NCI-H2227 treated with DMSO at 0.1 percent for 48 hours (cell line): ENCODE data around the gene CCR7.

Experiments used
- DNase-seq: peaks from one replicate; lab custom pipeline; 2025; lab: John Stamatoyannopoulos, UW

Gene CCR7

DNA sequence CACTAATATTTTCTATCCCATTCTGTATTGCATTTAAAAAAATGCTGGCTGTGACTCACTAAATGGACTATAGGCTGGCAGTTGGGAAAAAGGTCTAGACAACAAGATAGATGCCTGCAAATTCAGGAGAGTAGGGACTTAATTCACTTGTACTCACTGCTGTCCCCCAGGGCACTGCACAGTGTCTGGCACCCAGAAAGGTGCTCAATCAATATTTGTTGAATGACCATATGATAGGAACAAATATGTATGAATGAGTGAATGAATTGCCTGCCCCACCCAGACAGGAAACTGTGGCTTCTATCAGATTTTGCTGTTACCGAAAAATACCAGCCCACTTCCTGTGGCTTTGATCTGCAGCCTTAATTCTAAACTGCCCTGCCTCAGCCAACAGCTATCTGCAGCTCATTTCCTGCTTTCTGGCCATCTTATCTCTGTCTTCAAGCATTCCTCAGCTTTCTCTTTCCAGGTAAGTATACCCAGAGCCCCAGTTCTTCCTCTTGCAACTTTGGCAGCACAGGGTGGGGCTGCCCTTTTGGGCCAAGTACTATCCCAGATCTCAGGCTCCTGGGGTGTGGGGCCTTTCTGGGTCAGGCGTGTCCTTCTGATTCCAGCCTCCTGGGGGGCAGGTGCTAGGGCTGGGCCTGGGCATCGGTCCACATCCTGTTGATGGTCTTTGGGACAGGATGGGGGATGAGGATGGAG, 48.5 kb downstream of the CCR7 start:
- DNase-seq = no peak

DNA sequence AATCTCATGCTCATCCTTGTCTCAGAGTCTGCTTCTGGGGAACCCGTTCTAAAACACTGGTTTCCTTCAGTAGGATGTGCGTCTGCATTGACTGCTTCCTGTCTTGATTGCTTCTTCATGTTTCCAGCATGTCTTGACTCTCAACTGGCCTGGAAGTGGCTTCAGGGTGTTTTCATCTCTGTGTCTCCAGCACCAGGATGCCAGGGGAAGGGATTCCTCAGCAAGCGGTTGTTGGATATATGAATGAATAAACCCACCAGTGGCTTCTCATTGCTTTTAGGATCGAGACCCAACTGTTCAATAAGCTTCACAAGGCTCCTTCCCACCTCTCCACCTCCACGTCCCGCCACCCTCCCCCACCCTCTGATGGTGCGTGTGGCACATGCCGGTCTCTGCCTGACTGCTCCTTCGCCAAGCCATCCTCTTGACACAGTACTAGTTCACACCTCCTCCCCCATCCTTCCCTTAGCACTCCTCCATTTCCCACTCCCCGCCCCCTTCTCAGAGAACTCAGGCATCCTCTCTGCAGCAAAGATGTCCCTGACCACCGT, 49.7 kb downstream of the CCR7 start:
- no peak for DNase-seq

DNA sequence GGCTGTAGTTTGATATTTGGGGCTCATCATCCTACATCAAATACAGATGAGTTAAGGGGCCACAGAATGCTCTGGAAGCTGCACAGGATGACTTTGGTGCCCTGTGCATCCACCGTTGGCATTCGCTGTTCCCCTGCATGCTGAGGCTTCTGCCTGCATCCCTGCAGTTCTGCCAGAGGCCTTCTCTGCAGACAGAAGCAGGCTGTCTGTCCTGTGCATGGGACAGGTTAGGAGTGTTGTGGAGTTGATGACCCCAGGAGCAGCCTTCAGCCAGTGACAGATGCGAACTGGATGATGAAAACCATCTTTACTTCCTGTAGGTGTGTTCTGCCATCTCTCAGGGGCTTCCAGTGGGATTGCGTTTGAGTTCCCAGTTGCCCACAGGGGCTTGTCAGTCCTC, 50.3 kb downstream of the CCR7 start:
- DNase-seq = no peak

DNA sequence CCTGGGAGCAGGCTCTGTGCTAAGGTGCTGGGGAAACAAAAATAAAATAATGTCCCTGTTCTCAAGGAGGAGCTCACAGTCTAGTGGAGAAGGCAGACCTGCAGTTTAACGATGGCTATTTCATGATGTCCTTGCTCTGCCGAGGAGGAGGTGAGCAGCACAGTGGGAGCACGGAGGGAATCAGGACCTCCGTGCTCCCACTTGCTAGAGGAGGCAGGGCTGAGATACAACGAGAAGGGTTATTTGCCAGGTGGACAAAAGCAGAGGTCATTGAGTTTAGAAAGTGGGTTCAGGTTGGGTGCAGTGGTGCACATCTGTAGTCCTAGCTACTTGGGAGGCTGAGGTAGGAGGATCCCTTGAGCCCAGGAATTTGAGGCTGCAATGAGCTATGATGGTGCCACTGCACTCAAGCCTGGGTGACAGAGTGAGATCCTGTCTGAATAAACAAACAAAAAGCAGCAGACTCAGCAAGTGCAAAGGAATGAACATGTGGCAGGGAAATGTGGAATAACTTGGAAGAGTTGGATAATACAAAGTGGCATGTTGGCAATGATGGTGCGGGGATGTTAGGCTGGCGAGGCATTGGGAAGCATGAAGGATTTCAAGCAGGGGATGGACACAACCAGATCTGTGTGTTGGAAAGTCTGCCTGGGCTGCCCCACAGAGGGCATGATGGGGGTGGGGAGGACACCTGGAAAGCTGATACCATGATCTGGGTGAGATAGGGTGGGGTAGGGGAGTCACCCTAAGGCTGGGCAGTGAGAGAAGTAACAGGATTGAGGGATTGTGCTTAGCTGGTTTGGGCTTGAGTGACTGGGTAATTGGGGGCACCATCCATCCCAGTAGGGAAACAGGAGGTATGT, 51.0 kb downstream of the CCR7 start:
- no peak for DNase-seq

DNA sequence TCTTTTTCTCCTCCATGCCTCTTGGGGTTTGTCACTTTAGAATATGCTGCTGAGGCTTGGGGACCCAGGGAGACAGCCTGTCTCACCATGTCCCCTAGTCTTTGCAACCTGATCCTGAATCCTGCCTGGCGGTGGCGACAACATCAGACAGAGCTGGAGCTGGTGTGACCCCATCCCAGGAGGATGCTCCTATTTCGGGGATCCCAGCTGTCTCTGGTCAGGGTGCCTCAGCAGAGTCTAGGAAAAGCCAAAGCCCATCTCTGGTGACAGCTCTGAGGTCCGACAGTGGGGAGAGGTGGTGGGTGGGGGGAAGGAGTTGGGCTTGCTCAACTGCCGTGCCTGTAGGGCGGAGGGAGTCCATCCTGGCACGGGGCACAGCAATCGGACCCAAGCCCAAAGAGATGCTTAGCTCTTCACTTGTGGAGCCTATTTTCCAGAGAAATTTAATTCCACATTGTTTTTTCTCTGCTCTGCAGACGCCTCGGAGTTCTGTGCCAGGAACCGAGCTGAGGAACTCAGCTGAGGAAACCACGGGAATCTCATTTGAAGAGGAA, 53.5 kb downstream of the CCR7 start:
- no peak for DNase-seq

DNA sequence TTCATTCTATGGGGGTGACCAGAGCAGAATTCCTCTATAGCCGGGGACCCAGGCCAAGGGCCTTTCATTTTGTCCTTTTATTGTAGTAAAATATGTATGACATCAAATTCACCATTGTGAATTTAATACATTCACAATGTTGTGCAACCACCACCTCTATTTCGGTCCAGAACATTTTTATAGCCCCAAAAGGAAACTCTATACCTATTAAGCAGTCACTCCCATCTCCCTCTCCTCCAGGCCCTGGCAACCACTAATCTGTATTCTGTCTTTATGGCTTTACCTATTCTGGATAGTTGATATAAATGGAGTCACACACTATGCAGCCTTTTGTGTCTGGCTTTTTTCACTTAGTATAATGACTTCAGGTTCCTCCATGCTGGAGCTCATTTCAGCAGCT, 54.1 kb downstream of the CCR7 start:
- no peak for DNase-seq

DNA sequence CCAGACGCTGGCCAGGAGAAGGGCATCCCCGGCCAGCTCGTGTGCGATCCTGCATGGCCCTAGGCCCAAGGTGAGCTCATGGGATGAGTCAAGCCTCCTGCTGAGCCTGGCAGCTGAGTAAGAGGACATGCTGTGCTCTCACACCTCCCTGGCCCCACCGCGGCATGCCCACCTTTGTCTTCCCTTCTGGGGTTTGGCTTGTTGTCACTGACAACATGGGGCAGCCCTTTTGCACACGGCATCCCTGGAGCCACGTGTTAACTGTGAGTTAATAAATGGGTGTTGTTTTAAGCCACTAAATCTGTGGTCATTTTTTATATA, 55.0 kb downstream of the CCR7 start:
- DNase-seq = no peak

DNA sequence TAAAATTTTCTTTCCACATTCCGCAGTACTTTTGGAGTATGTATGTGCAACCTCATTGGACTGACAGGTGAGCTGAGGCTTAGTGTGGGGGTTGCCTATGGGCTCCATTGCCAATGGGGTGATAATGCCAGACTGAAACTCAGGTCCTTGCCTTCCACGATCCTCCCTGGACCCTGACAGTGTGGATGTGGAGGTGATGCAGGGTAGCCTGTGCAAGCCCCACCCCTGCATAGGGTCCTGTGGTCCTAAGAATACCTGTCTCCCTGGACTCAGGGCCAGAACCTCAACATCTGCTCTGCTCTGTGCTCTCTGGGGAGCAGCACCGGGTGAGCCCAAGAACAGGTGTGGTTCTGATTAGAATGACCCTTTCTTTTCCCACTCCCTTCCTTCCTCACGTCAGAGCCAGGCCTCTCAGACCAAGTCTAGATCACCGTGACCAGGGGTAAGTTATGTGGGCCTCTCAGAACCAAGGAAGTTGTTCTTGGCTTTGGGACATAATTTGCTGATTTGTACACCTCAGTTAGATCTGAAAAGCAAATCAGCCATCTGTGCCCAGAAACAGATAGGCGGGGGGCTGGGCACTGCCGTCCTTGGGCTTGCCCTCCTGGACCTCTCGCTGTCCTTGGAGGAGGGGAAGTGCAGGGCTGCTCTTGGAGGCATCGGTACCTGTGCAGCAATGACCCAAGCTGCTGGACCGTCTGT, 55.5 kb downstream of the CCR7 start:
- DNase-seq = no peak

DNA sequence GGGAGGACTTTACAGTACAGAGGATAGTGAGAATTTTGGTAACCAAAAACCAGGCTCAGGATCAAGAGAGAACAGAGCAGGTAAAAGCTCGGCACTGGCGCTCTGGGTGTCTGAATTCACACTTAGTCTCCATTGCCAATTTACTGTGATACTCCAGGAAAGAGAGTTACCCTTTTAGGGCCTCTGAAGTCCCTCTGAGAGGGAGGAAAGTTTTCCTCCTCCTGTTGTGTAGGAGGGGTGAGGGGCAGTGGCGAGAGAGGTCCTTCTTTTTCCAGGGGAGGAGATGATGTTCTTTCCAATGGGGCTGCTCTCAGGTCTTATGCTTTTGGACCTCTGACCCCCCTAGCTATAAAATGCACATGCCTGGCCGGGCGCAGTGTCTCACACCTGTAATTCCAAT, 58.5 kb downstream of the CCR7 start:
- DNase-seq = no peak
